Loucy (cell line): ENCODE results near the gene PAQR6.

Source experiments
- CTCF ChIP-seq: fragments of 200-600 bp; sonication (generic); conservative IDR thresholded peaks from 2 replicates; pipeline ENCODE4 v1.5.1; 2014; ENCODE audit warnings: mild to moderate bottlenecking, antibody characterized with exemption, low read length
- EZH2phosphoT487 ChIP-seq: fragments of 200-600 bp; IDR thresholded peaks from 2 replicates; pipeline ENCODE4 v1.6.1; 2018; ENCODE audit warnings: antibody characterized with exemption, mild to moderate bottlenecking, moderate library complexity, borderline replicate concordance

- TF ChIP-seq CTCF: no peak
- TF ChIP-seq EZH2phosphoT487: no peak
Observed at GRCh38 chr1:156200044-156200443, 47.8 kb downstream of the PAQR6 start.
